Measurements from ENCODE around the gene ATXN7L2. TPM values are rescaled to one million over a fixed set of nuclear protein-coding genes. Genes with fewer than 3 reads are reported as not detected.
A peak's percentile ranks its signal among the peaks of the same experiment; 100 is the strongest.
"Not testable (repeated sequence)": the region's sequence is repeated elsewhere in the genome, so short reads cannot be mapped to it uniquely, and the experiment has no call there.

Gene ATXN7L2, protein sequence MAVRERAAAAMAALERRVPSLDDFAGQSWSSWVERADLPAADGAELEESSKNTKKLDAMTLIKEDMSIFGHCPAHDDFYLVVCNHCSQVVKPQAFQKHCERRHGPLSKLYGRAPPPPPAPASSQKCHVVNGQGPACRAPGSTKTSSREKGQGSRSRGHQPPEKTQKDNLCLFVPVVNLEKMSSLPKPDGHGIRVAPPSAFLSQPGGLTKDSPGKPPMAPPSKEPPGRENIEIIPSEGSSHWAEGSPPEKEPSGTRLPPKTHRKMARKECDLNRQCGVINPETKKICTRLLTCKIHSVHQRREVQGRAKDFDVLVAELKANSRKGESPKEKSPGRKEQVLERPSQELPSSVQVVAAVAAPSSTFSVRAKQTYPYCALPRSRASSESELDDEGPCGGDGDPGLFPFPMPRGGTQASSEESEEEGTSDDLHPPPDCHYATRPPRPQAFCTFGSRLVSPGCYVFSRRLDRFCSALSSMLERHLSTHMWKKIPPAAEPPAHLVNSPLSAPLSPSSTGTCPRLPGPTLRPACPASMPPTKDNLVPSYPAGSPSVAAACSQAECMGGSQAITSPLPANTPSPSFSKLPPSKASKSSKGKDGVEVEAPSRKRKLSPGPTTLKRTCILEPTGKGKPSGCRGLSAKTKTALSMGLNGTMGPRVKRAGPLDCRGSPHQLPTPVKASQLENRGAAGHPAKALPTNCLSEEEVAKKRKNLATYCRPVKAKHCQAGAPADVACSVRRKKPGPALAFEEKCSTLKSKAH
- 3.8 TPM for total RNA-seq
- long read RNA-seq, partial matches to known transcripts: 6 of 7 reads
- long read RNA-seq, other reads (novel, unspliced or antisense): 1 of 7 reads

DNA sequence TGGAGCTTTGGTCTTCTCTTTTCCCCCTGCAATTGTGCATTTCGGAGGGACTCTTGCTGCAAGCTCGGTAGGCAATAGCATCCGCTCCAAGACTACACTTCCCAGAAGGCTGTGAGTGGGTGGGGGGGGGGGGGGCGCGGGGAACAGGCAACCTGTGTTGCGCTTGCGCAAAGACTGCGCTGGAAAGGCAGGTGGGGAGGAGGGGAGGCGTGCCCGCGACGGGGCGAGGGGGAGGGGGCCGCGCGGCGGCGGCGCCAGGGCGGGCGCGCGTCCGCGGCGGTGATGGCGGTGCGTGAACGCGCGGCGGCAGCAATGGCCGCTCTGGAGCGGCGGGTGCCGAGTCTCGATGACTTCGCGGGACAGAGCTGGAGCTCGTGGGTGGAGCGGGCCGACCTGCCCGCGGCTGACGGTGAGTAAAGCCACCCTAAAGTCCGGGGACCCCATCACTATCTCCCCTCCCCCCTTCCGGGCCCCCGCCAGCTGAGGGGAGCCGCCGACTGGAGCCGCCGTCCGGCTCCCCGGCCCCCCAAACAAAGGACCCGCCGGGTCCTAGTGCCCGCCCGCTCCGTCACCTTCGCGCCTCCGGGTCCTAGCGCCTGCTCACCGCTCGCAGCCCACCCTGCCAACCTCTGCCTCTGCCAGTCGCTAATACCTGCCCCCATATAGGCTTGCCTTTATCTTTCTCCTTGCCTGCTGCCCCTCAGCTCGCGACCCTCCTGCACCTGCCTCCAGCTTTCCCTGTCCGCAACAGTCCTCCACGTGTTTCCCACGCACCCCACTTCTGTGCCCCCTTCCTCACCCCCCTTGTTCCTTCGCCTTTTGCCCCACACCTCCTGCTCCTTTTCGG, at the start of gene ATXN7L2:
TSS of gene ATXN7L2 (plus strand) at position 234 of the 847 bp plus-strand sequence. CDS start at position 283, 49 bp downstream.
- peak; percentile 95 for DNase-seq (ENCODE audit: low spot score)
- intact Hi-C loops (cut with DNase I): loop anchor here (1.0 kb wide), 1 partner anchor 58 kb away; the partner anchor contains the start of gene PSMA5

DNA sequence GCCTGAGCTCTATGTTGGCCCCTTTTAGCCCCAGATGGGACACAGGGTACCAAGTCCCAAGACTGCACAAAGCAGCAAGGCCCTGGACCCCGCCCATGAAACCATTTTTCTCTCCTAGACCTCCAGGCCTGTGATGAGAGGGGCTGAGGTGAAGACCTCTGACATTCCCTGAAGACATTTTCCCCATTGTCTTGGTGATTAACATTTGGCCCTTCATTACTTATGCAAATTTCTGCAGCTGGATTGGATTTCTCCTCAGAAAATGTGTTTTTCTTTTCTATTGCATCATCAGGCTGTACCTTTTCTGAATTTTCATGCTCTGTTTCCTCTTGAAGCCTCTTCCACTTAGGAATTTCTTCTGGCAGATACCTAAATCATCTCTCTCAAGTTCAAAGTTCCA, 49.2 kb upstream of the ATXN7L2 start:
- DNase-seq (ENCODE audit: low spot score): no peak
- intact Hi-C loops (cut with DNase I): no loop called here

DNA sequence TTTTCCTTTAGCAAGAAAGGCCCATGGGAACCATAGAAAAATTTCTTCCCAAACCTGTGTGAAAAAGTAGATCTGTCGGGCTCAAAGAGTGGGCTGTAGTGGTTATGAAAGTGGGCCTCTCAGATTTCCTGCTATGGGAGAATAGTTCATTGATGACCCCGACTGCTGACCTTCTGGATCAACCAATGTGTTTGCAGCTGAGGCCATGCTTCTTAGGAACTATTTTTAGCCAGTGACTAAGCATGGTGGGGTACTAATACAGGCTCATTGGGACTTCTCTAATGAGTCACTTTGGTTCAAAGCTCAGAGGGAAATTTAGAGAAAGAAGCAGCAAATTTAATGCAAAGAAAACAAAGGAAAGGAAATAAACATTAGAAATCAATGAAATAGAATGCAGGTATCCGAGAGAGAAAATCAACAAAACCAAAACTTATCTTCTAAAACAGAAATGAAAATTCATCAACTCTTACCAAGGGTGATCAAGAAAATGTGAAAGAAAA, 44.9 kb upstream of the ATXN7L2 start:
- no peak for DNase-seq (ENCODE audit: low spot score)
- intact Hi-C loops (cut with DNase I): no loop called here

DNA sequence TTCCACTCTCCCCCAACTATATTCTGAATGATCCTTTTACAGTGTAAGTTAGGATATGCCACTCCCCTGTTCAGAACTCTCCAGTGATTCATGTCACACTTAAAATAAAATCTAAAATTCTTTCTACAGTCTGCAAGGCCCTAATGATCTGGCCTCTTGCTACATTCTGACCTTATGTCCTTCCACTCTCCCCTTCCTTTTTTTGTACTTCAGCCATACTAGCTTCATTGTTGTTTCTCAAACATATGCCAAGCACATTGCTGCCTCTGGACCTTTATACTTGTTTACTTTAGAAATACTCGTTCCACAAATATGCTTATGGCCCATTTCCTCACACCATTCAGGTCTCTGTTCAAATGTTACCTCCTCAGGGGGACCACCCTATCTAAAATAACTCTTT, 42.6 kb upstream of the ATXN7L2 start:
- no peak for DNase-seq (ENCODE audit: low spot score)
- intact Hi-C loops (cut with DNase I): no loop called here

DNA sequence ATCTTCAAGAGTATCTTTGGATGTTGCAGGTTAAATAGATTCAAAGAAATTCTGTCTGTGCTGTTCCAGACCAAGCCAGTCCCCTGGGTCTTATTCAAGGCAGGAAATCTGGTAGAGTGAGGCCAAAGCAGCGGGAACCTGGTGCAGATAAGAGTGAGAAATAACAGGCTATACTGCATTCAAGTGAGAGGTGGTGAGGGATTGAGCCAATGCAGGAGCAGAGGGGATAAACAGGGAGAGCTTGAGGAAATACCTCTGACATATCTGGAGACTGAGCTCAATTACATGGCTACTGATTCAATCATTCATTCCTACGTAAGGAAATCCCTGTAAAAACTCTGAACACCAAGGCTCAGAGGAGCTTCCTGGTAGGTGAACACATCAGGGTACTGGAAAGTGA, 40.2 kb upstream of the ATXN7L2 start:
- intact Hi-C loops (cut with DNase I): no loop called here
- DNase-seq (ENCODE audit: low spot score): no peak

DNA sequence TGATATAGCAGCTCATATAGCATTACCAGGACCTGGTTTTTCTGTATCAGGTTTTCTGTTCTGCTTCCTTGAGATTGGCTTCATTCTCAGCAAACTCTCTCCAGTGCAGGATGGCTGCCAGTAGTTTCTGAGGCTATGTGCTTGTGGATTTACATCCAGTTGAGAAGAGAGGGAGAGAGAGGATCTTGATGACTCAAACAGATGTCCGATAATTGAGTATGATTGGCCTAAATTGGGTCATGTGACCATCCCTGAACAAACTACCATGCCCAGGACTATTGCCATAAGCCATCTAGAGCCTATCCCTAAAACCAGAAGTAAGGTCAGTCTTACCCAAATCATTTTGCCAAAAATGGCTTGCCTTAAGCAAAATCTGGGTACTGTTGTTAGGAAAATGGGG, 39.4 kb upstream of the ATXN7L2 start:
- no peak for DNase-seq (ENCODE audit: low spot score)
- intact Hi-C loops (cut with DNase I): no loop called here

DNA sequence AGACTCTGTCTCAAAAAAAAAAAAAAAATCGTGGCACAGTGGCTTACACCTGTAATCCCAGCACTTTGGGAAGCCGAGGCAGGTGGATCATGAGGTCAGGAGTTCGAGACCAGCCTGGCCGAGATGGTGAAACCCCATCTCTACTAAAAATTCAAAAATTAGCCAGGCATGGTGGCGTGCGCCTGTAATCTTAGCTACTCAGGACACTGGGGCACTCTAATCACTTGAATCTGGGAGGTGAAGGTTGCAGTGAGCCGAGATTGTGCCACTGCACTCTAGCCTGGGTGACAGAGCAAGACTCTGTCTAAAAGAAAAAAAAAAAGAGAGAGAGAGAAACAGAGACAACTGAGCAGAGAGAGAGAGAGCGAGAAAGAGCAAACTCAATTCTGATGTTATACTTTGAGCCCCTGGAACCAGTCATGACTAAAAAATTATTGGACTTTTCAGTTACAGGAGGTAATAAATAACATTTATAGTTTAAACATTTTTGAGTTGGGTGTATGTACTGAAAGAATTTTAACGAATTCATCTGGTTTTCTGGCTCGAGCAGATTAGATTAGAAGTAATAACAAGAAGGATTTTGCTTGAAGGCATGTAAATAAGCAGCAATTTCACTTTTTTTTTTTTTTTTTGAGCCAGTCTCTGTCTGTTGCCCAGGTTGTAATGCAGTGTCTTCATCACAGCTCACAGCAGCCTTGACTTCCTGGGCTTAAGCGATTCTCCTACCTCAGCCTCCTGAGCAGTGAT, 37.6 kb upstream of the ATXN7L2 start:
- intact Hi-C loops (cut with DNase I); DNase-seq (ENCODE audit: low spot score): not testable (repeated sequence)

DNA sequence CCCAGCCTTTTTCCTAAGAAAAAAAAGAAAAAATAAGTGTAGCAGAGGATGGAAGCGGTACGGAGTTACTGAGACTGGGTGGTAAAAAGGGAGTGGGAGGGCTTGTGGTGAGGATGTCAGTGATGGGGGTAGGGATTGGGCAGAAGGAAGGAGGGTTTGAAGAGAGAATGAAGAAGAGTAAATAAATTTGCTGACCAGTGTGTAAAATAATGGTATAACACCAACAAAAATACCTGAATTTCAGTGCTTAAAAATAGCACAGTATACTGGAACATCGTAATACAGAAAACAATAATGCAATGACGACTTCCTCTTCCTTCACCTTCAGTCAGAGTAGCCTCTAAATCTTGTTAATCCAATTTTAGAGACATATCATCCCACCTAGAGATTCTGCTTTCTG, 36.2 kb upstream of the ATXN7L2 start:
- no peak for DNase-seq (ENCODE audit: low spot score)
- intact Hi-C loops (cut with DNase I): no loop called here

DNA sequence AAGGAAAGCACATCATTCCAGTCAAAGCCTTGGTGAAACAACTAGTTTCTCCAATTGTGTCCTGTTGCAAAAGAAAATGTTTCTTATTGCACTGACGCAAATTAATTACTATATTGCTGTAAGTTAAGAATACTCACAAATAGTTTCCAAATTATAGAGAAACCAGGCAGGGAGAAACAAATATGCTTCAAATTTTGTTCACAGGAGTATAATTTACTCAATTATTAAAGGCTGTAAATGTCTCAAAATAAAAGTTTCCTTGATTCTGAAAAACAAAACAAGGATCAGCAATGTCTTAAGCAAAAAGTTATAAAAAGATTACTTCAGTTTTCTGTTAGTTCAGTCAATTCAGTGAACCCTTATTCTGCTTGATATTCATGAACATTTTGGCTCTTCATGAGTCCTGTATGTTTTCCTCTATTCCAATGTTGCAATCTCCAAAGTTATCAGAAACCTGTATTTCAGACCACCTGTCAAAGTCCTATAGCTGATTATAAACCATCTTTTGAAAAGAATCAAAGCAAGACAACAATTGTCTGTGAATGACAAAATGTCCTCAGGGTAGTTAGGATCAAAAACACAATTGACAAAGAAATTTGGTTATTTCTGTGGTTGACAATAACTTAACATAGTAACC, 29.1 kb upstream of the ATXN7L2 start:
- intact Hi-C loops (cut with DNase I): no loop called here
- no peak for DNase-seq (ENCODE audit: low spot score)

DNA sequence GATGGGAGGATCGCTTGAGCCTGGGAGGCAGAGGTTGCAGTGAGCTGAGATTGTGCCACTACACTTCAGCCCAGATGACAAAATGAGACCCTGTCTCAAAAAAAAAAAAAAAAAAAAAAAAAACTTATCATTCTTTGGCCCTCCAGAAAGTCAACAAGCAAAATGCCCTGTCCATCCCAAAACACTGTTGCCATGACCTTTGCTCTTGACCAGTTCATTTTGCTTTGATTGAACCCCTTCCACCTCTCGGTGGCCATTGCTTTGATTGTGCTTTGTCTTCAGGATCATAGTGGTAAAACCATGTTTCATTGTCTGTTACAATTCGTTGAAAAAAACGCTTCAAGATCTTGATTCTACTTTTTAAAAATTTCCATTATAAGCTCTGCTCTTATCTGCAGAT, 25.9 kb upstream of the ATXN7L2 start:
- no peak for DNase-seq (ENCODE audit: low spot score)
- intact Hi-C loops (cut with DNase I): no loop called here

DNA sequence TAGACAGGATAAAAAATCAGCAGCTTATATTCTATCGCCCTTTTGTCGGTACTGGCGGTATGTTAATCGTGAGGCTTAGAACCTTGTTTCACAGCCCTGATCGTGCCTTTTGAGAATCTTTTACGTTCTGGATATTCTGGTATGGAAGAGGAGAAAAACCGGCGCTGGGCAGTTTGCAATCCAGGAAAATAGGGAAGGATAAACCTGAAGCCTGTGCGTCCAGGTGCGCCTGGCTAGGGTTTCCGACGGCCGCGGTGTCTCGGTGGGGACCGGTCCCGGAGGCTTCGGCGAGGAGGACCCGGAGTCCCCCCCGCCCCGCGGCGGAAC, 17.6 kb upstream of the ATXN7L2 start:
- intact Hi-C loops (cut with DNase I): loop anchor here (5.0 kb wide), 1 partner anchor 39 kb away; the partner anchor contains the start of gene PSMA5
- no peak for DNase-seq (ENCODE audit: low spot score)

DNA sequence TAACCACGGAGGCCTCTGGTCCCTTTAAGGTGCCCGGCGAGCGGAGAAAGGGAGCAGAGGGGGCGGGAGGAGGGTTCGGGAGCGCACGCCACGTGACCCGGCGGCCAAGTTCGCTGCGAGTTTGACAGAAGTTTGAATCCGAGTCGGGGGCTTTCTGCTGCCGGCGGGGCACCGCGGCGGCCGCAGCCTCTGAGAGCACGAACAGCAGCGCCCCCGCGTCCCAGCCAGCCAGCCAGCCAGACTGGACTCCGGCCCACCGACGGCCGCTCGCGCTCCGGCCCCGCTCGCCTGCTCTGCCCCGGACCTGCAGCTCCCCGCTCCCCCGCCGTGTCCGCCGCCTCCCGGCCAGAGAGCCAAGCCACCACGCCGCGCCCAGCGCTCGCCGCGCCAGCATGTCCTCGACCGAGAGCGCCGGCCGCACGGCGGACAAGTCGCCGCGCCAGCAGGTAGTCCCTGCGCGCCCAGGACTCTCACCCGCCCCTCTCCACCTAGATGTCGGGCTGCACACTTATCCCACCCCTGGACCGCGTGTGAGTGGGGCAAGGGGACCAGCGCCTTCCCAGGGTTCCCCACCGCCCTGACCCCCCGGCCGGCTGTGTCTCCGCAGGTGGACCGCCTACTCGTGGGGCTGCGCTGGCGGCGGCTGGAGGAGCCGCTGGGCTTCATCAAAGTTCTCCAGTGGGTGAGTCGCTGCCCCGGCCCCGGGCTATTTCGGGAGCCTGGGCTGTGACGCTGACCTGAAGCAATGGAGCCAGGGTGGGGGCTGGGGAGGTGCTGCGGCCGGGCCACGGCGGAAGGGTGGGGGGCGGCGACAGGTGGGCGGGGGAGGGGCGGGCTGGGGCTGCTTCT, 17.0 kb upstream of the ATXN7L2 start, which contains the start of gene SYPL2:
TSS of gene SYPL2 (plus strand) at position 95 of the 849 bp plus-strand sequence. CDS start at position 393, 298 bp downstream.
- peak; percentile 86 for DNase-seq (ENCODE audit: low spot score)
- intact Hi-C loops (cut with DNase I): loop anchor here (5.0 kb wide), 1 partner anchor 39 kb away; the partner anchor contains the start of gene PSMA5

DNA sequence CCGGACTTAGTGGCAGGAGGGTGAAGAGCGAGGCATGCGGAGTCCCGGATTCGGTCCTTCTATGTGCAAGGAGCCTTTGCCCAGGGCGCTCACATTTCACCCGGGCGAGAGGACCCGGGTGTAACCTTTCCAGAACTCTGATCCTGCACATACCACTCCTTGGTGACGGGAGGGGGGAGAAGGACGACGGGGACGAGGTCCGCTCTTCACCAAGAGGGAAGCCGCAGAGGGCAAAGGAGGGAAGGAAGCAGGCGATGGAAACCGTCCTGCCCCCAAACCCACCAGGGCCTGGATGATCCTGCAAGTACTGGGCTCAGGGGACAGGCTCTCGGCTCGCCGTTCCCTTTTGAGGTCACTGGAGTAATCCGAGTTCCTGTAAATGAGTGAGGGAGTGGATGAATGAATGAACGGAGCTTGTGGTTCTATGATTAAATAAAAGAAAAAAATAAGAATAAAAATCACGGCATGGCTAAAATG, 16.4 kb upstream of the ATXN7L2 start:
- intact Hi-C loops (cut with DNase I): loop anchor here (5.0 kb wide), 1 partner anchor 40 kb away; the partner anchor contains the start of gene PSMA5
- no peak for DNase-seq (ENCODE audit: low spot score)

DNA sequence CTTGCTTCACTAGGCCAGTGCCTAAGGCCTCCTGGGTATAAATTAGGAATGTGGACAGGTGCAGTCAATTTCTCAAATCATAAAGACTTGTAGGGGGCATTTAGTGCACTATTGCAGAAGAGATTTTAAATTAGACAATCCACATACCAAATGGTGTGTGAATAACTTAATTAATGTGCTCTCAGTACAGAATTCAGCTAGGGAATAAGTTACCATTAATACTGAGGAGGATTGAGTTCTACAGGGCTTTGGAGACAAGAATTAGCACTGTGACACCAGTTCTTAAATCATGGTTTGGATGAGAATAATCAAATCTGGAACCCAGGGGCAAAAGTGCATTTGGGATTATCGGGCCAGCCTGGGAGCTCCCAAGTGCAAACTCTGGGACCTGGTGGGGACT, 15.6 kb upstream of the ATXN7L2 start:
- DNase-seq (ENCODE audit: low spot score): no peak
- intact Hi-C loops (cut with DNase I): loop anchor here (5.0 kb wide), 1 partner anchor 41 kb away; the partner anchor contains the start of gene PSMA5

DNA sequence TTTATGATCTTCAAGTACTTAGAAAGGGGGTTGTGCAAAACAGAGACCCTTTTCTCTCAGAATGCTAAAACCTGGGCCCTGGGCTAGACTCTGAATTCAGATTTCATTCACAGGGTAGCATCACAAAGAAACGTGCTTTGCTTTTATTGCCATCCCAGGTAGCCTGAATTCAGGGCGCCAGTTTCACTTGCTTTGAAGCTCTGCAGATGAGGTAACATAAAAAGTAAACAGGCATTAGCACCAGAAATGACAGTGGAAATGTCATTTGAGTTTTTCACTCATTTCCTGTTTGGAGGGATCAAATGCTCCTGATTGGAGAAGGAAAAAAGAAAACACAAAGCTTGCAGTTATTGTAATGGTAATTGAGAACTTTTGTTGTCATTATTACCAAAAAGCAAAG, 14.8 kb upstream of the ATXN7L2 start:
- intact Hi-C loops (cut with DNase I): loop anchor here (5.0 kb wide), 1 partner anchor 42 kb away; the partner anchor contains the start of gene PSMA5

DNA sequence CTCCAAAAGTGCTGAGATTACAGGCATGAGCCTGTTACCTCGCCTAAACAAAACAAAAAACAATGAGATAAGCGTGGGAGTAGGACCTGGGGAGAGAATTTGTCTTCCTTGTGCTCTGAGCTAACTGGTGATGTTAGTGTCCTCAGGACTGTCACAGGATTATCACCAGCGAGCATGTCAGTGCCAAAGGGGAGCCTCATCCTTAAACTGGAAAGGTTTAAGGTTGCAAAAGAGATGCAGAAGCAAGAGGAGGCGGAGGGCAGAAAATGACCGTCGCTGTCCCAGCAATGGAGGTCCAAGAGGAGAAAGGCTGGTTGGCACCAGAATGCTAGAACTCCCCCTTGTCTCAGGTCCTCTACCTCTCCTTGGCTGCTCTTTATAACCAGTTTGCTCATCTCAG, 13.5 kb upstream of the ATXN7L2 start:
- intact Hi-C loops (cut with DNase I): no loop called here
- DNase-seq (ENCODE audit: low spot score): no peak

More for the DNA sequence above, 14.8 kb upstream of the ATXN7L2 start:
- DNase-seq (ENCODE audit: low spot score): no peak

DNA sequence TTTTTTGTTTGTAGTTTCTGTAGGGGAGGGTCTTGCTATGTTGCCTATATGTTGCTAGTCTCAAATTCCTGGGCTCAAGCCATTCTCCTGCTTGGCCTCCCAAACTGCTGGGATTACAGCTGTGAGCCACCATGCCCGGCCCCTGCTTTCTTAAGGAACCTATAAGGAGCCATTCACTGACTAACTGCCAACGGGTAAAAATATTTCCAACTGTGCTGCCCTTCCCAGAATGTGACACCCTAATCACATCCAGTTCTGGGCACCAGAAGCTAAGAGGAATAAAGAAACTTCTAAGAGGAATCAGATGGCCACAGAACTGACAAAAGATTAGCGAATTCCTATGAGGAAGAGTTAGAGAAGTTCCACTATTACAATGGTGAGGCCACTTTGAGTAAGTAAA, 10.9 kb upstream of the ATXN7L2 start:
- no peak for DNase-seq (ENCODE audit: low spot score)
- intact Hi-C loops (cut with DNase I): no loop called here
